ENCODE data around the gene FAM186B.

FAM186B gene

DNA sequence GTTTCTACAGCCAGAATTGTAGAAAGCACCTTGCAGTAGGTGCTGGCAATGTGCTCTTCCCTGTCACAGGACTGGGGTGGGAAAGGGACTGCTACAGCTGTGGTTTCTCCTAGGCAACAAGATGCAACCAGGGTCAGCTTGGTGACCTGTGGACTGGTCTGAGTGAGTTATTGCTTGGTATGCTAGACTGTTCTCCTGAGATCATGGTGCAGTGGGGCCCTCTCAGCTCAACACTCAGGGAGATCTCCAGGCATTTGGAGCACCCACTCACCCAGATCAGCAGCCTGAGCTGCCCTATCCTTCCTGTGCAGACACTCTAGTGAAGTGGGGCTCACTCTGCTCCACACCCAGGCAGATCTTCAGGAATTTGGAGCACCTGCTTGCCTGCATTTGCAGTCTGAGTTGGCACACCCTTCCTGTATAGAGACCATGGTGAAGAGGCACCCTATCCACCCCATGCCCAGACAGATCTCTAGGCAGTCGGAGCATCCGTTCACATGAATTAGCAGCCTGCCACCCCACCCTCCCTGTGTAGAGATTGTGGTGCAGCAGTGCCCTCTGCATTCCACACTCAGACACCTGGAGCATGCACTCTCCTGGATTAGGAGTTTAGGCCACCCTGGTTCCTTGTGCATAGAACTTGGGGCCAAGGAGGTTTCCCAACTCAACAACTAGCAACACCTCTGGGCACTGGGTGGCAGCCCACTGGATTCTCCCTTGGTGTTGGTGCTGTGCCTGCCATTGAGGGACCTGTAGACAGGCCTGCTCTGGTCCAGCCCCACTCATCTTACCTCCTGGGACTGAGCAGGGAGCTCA lies 3.8 kb upstream of the FAM186B start:
- no peak for DNase-seq (ENCODE audit: low spot score)

DNA sequence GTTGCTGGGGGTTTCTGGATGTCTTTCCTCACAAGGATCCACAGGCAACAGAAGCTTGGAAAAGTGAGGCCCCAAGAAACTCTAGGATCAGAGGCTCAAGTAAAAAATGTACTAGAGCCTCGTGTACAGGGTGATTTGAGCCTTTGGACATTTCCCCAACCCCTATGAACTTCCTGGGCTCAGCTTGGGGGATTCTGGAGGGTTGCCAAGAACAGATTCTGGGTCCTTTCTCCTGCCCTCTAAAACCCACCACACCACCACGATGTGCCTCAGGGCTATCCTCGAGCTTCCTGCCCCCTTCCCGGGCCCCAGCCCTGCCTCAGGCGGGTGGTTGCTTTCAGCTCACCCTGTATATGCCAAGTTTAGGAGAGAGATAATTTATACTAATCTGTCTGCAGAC lies 583 bp downstream of the FAM186B start:
- no peak for DNase-seq (ENCODE audit: low spot score)

DNA sequence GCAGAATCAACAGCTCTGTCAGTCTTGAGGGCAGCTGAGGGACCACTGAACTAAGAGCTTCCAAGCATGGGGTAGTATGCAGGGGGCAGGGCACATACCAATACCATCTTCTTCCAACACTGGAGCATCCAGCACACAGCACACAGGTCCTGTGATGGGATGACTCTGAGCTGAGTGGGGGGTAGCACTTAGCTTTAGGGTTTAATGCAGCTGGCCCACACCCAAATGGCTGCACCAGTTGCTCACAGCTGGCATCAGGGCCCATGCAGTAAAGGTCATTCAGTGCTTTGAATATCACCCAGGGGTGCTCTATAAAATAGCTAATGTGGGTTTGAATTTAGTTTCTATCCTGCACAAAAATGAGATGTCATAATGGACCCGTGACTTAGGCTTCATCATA lies 1.7 kb downstream of the FAM186B start:
- DNase-seq (ENCODE audit: low spot score): no peak

DNA sequence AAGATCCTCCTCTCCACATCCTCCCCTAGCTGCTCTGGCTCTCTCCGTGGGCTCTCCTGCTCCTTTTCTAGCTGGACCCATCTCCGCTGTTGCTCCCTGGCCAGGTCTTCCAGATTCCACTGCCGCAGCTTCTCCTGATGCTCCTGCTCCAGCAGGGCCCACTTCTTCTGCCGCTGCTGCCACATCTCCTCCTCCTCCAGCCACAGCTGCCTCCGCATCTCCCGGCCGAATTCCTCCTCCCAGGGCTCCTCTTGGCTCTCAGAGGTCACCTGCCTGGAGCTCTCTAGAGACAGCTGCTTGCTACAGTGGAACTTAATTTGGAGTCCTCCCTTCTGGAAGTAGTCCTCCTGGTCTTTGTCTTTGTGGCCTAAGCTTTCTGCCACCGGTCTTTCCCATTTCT lies 5.5 kb downstream of the FAM186B start:
- no peak for DNase-seq (ENCODE audit: low spot score)

DNA sequence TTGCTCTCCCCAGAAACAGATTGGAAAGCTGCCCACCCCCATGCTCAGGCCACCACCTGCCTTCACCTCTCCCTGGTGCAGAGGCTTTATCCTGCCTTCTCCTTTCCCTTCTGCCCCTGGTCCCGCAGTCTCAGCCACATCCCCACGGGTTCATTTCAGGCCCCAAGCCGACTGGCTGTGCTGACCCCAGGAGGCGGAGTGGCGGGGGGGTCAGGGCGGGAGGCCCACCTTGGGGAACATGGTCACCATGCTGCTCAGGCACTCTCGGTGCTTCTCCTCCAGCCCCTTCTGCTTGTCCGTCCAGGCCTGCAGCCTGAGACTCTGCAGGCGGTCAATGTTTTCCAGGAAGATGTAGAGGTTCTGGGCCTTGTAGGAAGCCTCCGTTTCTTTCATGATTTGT lies 6.9 kb downstream of the FAM186B start:
- DNase-seq (ENCODE audit: low spot score): no peak

DNA sequence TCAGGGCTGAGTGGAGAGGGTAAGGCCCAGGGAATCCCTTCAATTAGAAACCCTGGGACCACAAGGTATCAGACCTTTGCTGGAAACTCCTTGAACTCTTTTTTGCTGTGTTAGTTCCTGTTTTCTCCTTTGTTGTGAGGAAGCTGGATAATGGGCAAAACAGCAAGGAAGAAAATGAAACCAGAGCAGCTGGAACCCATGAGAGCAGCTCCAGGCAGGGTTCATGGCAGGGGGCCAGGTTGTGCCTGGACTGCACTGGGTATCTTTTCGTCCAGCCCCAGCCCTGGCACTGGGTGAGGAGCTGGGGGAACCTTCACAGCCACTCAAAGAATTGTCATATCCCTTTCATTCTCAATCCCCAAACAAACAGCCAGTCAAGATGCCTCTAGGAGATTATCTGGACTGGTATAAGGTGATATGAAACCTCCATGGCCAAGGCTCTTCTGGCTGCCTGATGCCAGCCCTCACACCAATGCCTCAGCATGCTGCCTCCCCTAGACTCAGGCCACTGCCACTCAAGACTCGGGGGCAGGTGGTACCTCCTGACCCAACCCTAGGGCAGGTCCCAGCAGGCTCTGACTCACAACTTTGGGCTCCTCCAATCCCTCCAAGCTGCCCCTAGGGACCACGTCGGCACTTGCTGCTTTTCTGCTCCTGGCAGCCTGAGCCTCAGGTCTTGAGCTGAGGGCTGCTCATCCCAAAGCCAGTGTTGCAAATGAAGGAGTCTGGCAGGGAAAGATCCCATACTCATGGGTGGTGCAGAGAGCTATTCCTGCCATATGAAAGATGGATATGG lies 16.5 kb downstream of the FAM186B start:
- DNase-seq (ENCODE audit: low spot score): peak; percentile 41

DNA sequence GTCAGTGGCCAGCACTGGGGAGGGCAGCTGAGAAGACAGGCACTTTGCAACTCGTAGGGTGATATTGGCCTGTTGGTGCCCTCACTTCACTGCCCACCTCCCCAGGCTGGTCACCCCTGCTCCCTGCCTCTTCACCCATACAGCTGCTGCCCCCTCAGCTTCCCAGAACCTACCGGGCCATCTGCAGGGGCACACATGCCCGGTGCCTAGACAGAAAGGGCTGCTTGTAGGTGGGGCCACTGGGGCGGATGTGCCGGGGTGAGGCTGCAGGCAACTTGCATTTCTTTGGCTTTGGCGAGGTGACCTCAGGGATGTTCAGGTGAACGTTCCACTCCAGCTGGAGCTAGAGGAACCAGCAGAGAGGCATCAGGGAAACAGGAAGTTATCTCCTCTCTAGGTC lies 17.2 kb downstream of the FAM186B start:
- no peak for DNase-seq (ENCODE audit: low spot score)

GRCh38 chr12:49587174-49587908 lies 18.1 kb downstream of the FAM186B start:
- no peak for DNase-seq (ENCODE audit: low spot score)

DNA sequence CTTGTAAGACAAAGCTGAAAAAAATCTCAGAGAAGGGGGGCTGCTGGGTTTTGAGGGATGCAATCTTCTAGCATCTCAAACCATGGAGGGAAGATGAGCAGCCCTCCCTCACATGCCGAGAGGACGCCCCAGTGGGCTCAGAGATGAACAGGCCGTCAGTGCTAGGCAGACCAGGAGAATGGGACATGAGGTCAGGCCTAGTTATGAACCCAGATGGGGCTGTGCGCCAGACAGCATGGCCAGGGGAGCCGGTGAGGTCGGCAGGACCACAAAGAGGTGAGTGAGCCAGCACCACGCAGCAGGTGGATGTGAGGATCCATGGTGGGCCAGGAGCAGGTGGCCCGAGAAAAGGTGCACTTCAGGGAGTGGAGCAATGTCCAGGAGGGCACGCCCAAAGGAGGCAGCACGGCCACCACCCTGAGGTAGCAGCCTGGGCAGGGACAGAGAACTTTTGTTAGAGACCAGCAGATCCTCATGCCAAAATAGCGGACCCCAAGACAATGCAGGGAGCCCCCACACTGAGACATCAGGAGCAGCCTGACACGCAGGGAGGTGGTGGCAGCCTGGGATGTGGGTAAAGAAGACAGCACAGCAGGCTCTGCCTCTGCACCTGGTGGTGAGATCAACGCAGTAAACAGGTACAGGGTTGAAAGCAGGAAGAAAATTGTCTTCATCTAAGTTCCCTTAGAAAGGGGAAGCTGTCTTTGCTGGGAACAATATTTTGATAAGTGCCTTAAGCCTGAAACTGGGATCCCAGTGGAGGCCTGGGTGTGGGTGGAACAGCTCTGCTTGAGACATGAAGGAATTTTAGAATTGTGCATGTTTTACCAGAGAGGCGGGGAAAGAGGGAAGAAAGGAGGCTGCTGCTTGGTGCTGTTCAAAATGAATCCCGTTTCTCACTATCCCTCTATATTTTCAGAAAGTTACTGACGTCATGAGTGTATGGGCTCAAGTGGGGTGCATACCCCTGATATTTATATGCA lies 19.7 kb downstream of the FAM186B start:
- no peak for DNase-seq (ENCODE audit: low spot score)

DNA sequence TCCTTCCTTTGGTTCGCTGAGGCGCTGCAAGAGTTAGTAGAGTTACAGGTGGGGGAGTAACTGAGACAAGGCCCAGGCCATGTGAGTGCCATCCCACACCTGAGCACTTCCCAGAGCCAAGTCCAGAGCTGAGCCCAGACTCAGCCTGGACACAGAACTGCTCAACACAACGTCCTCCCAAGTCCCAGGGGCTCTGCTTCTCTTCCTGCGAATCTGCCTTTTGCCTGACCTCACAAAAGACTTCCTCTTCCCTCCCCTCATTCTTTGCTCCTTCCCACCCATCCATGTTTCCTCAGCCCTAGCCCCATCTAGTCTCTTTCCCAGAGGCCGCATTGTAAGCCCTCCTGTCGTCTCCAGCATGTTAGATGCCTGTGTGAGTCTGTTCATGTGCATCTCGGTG lies 20.8 kb downstream of the FAM186B start:
- no peak for DNase-seq (ENCODE audit: low spot score)

DNA sequence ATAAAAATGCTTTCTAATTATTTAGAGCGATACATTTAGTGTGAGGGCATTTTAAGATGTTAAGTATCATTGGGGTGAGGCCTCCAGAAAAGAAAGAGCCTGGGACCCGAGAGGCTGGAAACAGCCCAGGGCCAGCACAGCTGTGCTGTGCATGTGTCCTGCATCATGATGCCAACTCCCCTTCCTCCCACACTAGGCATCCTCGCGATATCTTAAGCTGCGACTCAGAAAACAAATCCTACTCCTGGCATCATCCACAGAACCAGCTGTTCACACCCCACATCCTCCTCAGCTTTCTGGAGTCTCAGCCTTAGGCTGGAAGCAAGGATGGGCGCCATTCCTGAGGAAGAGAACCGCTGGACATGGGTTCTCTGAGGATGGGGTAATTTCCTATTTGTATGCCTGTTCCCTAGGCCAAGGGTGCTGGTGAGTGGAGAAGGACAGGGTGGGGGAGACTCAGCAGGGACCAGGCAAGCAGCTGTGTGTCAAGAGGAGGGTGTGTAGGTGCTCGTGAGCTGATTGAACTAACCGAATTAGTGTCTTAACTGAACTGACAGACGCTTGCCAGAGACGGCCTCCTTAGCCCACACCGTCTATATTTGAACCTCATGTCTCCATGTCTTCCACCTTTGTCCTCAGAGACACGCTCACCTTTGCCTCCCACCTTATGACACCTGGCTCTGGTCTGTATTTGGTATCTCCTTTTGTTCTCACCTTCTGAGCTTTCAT lies 21.9 kb downstream of the FAM186B start:
- DNase-seq (ENCODE audit: low spot score): no peak

GRCh38 chr12:49582850-49583249 lies 22.6 kb downstream of the FAM186B start:
- DNase-seq (ENCODE audit: low spot score): no peak

DNA sequence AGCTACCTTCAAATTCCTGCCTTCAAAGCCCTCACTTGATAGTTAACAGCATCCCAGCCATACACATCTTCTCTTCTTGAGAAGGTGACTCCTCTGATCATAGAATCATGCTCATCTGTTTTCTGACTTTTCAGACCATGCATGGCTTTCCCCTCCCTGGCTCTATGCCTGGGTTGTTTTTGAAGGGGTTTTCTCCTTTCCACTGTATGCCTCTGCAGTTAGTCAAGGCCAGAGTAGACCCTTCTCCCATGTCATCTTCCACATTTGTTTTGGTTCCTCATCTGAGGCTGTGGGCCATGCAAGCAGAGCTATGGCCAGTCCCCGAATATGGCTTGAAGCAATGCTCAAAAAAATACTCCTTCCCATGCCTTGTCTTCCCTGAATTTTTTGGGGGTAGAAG lies 23.2 kb downstream of the FAM186B start:
- DNase-seq (ENCODE audit: low spot score): no peak

GRCh38 chr12:49580572-49581535 lies 24.6 kb downstream of the FAM186B start:
- DNase-seq (ENCODE audit: low spot score): peak; percentile 67

GRCh38 chr12:49578471-49579112 lies 26.8 kb downstream of the FAM186B start:
- no peak for DNase-seq (ENCODE audit: low spot score)

DNA sequence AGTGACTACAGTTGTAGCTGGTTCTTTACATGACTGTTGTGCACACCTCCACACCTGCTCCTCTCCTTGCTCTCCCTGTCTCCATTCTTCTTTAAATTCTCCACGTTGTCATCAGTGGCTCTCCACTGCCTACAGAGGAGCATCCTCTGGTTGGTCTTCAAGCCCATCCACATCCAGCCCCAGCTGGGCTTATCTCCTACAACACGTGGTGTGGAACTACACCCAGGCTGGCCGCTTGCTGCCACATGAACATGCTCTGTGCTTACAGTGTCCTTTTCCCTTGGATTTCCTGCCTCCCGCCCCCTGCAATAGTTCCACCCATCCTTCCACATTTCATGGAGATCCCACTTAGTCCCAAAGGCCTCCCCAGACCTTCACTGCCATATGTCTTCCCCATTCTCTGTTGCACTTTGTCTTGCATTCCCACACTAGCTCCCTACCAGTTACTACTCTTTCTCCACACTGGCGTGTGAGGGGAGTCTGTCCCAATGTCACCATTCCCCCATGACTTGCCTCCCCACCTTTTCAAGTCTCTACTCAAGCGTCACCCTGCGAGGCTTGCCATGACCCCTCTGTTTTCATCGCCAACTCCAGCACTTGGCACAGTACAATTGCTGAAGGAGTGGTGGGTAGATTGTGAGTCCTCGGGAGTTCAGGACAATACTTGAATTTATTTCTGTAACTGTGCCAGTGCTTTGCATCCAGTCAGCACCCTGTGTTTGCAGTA lies 27.7 kb downstream of the FAM186B start:
- DNase-seq (ENCODE audit: low spot score): no peak

- DNase-seq (ENCODE audit: low spot score): peak; percentile 46
These were observed 36.8 kb downstream of the FAM186B start for GRCh38 chr12:49568442-49569162.
